ENCODE data around the gene ABCG1. TPM values are rescaled to one million over a fixed set of nuclear protein-coding genes. Genes with fewer than 3 reads are reported as not detected.

ABCG1 gene
- total RNA-seq, 1 experiment from 2014 or later, result 2.5 TPM

DNA sequence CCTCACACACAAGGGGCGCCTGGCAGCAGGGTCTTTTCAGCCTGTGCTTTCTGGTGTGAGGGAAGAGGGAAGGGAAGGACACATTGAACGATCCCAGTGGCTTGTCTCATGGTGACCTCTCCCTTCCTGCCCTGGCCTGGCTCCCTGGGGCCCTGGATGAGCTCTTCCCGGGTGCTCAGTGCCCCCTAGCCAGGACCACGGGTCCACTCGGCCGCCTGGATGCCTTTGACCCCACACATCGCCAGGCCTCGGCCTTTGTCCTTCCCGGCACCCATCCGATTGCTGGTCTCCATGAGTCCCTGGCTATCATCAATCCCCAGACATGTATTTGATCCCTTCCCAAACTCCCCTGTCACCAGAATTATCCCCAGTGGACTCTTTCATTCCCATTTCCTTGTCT is 102.3 kb downstream of the ABCG1 start:
- DNase-seq (ENCODE audit: low spot score), result no peak

DNA sequence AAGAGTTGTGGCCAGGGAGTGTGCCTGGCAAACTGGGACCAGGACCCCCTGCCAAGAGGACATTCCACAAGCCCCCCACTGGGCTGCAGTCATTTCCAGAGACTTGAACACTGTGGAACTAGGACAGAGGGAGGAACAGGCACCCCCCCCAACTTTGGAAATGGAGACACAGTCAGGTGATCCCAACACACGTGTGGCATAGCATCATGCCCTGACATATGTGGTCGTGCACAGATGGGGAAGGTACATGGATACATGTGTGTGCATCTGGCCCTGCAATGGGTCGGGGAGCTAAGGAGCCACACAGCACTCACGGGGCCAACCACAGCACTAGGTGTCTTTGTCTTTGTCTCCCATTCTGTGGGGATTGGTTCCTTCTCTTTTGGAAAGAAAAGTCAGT is 102.9 kb downstream of the ABCG1 start:
- no peak for DNase-seq (ENCODE audit: low spot score)

DNA sequence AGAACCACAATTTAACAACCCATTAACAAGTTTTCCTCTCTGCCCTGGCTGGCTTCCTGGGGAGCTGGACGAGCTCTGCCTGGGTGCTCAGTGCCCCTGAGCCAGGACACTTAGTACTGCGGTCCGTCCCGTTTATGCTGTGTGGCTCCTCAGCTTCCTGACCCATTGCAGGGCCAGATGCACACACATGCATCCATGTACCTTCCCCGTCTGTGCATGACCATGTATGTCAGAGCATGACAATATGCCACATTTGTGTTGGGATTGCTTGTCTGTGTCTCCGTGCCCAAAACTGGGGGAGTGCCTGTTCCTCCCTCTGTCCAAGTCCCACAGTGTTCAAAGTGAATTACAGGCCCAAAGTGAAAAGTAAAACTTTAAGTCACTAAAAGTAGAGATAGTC is 106.0 kb downstream of the ABCG1 start:
- DNase-seq (ENCODE audit: low spot score), result no peak

DNA sequence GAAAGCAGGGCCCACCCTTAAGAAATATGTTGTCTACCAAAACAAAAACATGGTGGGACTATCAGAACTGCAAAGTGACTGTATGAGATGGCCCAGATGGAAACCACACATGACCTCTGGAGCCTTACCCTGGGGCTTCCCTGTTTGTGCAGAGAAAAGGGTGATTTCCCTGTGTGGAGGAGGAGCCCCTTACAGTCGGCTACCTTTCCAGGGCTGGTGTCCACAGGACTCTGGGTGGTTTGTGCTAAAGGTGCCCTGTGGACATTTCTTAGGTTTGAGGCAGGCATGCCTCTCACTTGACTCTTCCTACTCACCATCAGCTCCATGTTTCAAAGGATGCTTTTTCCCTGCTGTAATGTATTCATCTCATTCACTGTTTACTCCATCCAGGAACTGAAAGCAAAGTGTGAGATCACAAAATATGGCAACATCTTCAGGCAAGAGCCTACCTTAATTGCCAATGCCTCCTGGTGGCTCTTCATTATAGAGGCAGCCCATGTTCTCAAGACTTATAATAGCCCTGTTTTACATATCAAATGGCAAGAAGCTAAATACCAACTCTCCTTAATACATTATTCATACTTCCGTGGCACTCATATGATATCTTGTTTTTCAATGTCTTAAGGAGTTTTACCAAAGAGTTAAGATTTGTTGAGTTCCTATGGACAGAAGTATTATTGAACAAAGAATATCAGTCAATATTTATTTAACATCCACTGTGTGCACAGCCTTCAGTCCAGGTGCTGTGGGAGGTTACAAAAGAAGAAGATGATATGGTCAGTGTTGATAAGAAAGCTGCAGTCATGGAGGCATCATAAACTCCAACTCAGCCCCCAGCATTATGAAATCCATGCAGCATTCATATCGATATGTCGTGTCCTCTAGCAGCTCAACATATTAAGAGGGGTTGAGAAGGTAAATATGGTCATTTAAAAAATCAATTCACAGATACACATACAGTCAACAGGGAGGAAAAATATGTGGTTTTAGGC is 111.7 kb downstream of the ABCG1 start:
- no peak for DNase-seq (ENCODE audit: low spot score)

DNA sequence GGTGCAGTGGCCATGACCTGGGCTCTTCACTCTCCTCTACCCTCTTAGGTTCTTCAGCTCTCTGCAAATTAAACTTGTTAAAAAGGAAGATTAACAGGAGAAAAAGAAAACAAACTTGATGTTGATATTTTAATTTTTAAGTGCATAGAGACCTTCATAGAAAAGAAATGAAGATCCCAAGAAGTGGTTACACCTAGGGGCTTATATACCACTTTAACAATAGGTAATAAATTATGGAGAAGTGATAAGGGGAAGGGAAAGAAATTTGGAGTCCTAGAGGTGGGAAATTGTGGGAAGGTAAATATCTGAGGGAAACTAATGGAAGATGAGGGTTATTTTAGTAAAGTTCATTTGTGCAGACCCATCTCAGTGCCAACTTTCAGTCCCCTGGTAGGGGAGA is 112.7 kb downstream of the ABCG1 start:
- no peak for DNase-seq (ENCODE audit: low spot score)

DNA sequence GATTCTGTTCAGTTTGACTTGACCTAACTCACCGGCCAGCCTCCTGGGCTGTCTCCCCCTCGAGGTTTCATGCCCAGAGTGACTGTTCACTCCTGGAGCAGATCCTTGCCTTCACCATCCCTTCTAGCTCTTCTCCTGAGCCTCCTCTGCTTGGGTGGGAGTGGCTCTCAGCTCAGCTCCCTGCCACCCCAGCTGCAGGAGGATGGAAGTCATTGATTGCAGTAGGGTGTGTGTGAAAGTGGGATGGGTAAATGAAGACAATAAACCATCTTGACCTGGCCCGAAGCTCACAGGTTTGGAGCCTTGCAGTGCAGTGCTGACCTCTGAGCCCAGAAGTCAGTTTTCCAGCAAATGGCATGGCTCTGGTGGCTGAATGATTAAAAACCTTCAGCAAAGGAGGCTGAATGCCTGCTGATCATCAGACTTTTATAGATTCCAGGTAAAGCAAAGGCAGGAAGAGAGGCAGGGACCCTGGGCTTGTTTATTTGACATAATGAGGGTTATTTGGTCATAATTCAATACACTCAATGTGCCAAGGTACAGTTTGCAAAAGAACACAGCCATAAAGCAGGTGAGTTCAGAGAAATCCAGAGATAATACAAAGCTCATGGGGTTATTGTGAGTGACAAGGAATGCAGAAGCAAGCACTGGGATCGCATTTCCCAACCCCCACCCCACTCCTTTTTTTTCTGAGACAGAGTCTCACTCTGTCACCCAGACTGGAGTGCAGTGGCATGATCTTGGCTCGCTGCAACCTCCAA is 113.8 kb downstream of the ABCG1 start:
- DNase-seq (ENCODE audit: low spot score), result no peak

DNA sequence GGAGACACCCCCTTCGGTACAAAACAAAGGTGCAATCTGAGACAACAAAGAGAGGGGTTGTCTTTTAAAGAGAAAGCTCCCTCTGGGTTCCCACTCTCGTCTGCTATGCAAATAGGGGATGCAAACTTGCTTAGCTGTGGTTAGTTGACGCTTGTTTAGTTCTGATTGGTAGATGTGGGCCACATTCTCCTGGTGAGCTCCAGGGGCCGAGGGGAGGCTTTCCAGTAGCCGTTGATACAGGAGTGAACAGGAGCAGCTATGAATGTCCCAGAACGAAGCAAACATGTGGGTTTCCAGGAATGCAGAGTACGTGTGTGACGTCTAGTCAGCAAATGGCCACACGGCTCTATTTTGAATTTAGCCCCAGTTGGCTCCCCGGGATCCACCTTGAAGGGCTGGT is 117.1 kb downstream of the ABCG1 start:
- peak; percentile 22 for DNase-seq (ENCODE audit: low spot score)

DNA sequence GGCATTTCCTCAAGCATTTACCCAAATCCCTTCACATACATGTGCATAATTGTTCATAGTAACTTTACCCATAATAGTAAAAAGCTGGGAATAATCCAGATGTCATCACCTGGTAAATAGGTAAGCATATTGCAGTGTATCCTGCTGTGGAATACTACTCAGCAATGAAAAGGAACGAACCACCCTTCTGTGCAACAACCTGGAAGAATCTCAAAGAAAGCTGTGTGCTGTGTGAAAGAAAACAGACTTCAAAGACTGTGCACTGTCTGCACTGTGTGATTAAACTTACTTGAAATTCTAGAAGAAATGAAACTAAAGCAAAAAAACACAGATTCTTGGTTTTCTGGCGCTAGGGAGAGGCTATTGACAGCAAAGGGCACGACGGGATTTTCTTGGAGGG is 118.3 kb downstream of the ABCG1 start:
- DNase-seq (ENCODE audit: low spot score), result no peak

DNA sequence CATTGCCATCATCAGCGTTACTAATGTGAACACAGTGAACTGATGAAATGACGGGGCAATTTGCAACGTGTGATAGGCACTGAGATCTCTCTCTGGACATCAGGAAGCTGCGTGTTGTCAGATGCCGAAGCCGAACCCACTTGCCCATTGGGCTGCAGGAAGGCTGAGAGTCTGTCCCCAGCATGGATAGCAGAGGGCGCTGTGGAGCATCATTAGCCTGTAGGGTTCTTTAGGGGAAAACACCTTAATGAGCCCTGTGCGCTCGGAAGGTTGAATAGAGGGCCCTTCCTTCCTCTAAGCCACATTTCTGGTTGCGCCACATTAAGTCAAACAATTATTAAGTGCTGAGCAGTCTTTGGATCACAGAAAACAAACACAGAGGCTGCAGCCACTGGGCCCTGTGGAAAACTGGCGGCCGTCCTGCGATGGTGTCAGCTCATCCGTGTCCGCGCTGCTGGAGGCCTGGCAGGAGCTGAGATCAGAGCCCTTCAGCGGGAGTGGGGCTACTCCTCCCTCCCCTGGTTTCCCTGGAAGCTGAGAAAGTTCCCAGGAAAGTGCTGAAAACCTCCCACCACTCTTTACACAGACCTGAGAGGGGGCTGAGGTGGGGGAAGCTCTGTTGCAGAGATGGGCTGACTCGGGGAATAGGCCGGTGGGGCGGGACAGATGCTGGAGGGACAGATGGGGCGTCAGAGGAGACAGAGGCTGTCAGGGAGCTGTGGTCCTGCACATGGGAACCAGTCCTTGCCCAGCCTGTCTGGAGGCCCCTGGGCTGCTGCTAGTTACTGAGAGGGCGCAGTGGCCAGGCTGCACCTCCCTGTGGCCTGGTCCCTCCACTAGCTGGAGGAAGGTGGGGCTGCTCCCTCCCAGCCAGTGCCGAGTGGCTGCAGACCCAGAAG is 119.1 kb downstream of the ABCG1 start:
- DNase-seq (ENCODE audit: low spot score), result peak; percentile 50

DNA sequence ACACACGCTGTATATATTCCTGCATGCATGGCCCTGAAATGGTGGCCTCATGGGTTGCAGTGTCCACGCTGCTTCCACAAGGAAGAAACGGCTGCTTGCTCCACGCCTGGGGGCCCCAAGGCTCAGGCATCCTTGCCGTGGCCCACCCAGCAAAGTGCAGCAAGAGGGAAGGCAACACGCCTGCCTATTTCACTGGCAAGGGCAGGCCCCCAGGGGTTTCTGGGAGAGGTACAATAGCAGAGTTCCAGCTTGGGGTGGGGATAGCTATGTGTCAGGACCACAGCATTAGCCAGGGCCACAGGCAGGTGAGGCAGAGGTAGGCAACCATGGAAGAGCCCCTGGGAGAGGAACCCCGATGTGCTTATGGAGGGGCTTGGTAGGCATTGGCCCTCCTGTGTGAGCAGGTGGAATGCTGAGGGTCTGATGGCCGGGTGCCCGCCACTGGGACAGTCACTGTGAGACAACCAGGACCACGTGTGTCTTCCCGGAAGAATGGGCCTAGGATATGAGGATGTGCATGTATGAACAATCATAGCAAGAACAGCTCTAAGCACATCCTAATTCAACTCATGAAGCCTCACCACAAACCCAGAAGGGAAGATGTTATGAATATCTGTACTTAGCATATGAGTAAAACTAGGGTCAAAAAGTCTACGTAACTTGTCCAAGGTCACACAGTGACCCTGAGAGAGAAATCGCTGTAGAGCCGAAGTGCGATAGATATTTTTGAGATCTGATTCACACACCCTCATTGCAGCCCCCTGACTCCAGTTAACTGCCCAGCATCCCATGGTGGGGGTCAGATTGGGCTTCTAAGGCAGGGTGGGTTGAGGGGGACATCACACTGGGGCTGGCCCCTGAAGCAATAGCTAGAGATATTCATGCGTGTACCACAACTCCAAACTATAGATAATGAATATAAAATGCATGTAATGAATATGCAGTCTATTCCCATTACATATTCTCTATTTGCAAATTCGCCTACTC is 120.1 kb downstream of the ABCG1 start:
- no peak for DNase-seq (ENCODE audit: low spot score)

DNA sequence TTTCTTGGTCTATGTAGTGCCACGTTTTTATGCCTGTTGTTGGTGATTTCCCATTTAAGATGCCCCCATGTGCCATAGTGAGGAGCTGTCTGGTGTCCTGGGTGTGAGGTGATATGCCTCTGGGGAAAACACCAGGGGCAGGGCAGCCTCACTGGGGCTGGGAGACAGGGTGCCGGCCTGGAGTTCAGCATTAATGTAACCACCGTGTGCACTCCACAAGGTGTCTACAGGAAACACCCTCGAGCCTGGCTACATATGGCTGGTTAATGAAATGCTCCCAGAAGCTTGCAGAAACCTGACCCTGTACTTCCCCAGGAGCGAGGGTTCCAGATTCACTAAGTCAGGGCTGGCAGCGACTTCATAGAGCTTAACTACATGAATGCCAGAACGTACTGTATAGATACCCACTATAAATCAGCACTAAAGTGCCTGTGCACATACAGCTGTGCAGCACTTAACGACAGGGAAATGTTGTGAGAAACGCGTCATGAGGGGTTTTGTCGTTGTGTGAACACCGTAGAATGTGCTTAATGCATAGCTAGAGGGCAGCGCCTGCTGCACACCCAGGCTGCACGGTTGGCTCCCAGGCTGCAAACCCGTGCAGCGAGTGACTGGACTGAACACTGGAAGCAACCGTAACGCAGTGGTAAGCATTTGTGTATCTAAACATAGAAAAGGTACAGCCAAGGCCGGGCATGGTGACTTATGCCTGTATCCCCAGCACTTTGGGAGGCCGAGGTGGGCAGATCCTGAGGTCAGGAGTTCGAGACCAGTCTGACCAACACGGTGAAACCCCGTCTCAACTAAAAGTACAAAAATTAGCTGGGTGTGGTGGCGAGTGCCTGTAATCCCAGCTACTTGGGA is 121.5 kb downstream of the ABCG1 start:
- DNase-seq (ENCODE audit: low spot score), result no peak

DNA sequence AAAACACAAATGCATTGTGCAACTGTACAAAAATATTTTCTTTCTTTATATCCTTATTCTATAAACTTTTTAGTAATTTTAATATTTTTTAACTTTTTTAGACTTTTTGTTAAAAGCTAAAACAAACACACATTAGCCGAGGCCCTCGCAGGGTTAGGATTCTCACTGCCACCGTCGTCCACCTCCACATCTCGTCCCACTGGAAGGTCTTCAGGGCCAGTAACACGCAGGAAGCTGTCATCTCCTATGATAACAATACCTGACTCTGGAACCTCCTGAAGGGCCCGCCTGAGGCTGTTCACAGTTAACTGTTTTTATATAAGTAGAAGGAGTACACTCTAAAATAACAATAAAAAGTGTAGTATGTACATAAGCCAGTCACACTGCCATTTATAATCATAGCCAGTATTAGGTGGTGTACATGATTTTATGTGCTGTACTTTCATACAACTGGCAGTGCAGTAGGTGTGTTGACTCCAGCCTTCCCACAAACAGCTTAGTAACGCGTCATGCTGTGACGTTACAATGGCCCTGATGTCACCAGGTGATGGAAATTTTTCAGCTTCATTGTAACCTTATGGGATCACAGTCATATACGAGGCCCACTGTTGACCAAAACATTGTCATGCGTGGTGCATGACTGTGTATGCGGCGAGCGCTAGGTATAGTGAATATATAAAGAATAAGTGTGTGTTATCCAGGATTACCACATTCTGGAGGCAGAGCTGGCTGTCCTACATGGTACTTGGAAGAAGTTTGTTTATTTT is 123.0 kb downstream of the ABCG1 start:
- no peak for DNase-seq (ENCODE audit: low spot score)

DNA sequence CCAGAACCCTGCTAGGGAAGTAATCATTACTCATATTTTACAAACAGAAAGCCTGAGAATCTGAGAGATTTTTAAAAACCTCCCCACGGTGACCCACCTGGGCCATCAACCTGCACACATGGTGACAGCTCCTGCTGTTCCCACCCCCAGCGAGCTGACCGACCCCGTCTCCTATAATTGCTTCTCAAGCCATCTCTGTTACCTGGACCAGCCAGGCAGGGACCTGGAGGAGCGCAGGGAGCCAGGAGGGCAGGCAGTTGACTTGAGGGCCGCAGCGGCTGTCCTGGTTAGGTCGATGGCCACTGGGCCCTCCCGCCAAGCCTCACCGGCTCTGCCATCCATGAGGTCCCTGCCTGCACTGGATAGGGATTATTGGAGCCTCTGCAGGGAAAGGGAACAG is 124.2 kb downstream of the ABCG1 start:
- DNase-seq (ENCODE audit: low spot score), result no peak

DNA sequence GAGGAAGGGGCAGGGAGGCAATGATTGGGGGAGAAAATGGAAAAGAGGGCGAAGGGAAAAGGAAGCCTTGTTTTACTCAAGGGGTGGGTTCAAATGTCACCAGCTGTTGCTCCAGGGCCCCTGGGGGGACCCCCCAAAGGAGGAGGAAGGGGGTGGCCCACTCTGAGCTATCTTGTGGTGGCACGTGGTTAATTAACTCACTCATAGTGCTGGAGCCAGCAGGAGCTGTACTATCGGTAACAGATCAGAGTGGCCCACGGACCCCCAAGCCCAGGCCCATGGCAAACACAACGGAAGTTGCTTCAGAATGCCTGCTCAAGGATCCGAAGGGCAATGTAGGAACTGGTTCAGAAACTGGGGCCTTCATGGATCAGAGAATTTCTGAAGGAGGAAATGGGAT is 124.6 kb downstream of the ABCG1 start:
- DNase-seq (ENCODE audit: low spot score), result no peak

DNA sequence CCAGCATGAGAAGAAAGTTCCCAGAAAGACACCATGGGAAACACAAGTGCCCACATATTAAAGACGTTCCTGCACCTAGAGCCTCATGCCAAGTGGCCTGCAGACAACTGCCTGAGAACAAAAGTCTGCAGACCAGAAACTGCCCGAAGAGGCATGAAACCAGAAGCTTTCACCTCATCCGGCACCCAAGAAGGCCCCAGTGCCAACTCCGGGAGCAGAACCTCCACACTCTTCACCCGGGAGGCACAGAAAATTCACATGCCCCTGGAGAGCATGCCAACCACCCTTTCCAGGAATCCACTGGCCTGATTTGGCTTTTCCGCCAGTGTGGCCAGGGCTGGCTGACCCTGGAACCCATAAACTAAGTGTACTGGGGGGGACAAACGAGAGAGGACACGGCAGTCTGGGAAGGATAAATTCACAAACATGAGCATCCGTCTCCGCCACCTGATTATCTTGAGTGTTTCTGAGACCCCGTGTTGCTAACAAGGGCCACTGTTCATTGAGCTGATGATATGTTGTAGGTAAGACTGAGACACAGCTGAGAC is 125.1 kb downstream of the ABCG1 start:
- DNase-seq (ENCODE audit: low spot score), result no peak

DNA sequence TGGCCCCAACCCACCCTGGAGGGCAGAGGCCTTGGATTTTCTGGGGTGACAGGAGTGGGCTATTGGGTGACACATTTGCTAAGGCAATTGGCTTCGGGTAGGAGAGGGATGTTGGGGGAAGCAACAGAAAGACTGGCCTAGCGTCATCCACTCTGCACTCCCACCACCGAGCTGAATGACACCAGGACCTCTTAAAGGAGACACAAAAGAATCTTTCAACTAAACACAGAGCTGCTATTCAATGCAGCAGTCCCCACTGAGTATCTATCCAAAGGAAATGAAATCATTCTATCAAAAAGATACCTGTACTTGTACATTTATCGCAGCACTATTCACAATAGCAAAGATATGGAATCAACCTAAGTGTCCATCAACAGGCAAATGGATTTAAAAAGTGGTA is 125.7 kb downstream of the ABCG1 start:
- no peak for DNase-seq (ENCODE audit: low spot score)

DNA sequence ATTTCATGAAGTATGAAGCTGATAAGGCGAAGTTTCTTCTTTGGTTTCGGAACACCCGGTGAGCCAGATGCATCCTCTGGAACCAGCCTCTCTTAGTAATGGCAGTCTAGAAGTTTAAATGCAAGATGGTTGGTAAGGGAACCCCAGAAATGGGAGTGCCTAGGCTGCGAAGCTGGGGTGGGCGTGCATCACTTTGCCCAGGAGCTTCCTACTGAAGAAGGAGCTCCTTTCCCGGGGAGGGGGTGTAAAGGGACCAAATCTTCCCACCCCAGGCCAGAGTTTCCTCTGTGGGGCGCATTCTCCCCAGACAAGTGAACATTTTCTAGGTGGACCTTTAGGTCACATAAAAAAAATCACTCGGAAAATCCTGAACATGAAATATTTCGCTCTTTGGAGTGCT is 127.5 kb downstream of the ABCG1 start:
- DNase-seq (ENCODE audit: low spot score), result no peak

Measured in A172 (cell line).